Activated effector memory CD4-positive, alpha-beta T cell treated with Interleukin-2 at 50 U/mL for 16 hours (primary cell): ENCODE data around the gene NR2C1.

Source experiments
- DNase-seq: peaks from one replicate; pipeline ENCODE4 v3.0.0-alpha.2; 2020

NR2C1 gene

GRCh38 chr12:95083471-95083870, 10.1 kb upstream of the NR2C1 start:
- DNase-seq = no peak

GRCh38 chr12:95077341-95077740, 3.9 kb upstream of the NR2C1 start:
- no peak for DNase-seq

GRCh38 chr12:95074766-95075165, 1.3 kb upstream of the NR2C1 start:
- no peak for DNase-seq

GRCh38 chr12:95073698-95074520, 491 bp upstream of the NR2C1 start:
- DNase-seq = no peak

DNA sequence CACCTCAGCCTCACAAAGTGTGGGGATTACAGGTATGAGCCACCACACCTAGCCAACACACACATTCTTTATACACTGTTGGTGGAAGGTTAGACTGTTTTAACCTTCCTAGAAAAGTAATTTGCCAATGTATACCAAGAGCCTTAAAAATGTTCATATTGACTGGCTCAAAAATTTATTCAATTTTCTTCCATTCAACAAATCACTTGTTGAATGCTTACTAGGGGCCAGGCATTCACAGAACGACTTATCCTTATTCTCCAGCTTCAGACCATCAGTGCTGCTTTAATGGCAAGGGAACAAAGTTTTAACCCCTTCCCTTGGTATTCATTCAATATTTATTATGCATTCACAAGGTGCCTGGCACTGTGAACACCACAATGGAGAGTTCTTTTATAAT, 3.0 kb downstream of the NR2C1 start:
- DNase-seq = no peak

DNA sequence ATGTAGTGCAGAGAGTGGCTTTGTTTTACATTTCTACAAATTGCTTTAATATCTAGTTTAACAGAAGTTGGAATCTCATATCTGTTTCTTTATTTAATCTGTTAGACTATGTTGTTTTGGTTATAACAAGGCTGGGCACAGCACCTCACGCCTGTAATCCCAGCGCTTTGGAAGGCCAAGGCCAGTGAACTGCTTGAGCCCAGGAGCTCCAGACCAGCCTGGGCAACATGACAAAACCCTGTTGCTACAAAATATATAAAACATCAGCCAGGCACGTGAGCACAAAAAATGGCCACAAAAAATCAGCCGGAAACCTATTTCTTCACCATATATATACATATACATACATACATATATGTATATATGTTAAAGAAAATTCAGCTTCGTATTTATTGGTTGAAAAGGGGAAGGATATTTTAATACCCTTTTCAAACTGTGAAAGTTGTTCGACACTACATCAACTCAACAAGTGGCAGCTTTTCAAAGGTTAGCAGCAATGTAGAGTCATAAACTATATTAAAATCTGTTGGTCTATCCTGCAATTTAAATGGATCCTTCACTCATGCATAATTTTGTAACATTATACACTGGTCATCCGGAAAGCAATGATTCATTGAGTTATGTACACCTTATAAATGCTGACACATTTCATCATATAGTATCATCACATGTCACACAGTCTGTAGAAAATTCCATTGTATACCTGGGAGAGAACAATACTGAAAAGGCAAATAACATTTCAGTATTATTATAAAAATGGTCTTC, 7.1 kb downstream of the NR2C1 start:
- DNase-seq = no peak

GRCh38 chr12:95060951-95061350, 12.5 kb downstream of the NR2C1 start:
- no peak for DNase-seq

GRCh38 chr12:95059984-95060383, 13.4 kb downstream of the NR2C1 start:
- DNase-seq = no peak

DNA sequence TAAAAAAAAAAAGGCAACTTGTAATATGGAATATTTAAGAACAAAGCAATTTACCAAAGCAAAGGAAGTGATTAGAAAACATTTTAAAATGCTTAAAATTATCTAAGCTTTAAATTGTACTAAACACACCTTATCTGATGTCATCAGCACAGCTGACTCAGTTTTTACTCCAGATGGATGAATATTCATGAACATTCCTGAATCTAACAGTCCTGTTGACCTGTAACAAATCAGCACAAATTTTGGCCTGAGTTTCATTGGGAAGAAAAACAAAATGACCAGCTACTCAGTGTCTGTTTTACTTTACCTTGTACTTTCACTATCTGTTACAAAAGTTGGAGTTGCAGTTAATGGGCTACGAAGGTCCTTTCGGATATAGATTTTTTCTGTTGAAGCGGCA, 16.0 kb downstream of the NR2C1 start:
- DNase-seq = no peak

DNA sequence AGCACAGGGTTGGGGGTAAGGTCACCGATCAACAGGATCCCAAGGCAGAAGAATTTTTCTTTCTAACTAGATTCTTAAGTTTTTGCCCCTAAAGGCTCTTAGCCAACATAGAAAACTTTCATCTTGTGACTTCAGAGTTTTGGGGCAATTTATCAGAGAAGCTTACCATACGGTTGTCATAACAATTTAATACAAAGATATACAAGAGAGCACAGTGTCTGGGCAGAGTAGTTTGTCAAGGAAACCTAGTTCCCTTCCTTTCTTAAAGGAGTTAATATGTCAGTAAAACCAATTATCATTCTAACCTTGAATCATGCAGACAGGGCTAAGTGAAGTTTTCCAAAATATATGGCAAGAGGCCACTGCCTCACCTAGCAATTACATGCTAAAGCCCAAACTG, 18.4 kb downstream of the NR2C1 start:
- no peak for DNase-seq

GRCh38 chr12:95054206-95054605, 19.2 kb downstream of the NR2C1 start:
- no peak for DNase-seq

- no peak for DNase-seq
These were observed 22.2 kb downstream of the NR2C1 start for GRCh38 chr12:95051241-95051640.

DNA sequence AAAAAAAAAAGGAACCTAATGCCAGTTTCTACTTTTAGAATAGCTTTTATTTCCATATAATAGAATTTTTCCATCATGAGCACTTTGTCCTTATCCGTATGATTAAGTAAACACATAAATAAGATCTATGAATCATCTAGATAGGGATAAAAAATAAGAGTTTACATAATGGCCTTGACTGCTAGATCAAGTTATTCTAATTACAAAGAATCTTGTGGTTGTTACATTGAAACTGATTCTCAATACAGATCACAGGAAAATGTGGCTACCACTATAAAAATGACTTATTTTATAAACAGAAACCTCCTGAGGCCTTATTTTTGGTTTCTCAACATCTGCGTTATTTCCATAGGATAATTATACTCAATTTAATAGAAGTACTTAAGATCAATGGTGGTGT, 35.5 kb downstream of the NR2C1 start:
- DNase-seq = no peak

- no peak for DNase-seq
These were observed 38.7 kb downstream of the NR2C1 start for GRCh38 chr12:95034750-95035149.

DNA sequence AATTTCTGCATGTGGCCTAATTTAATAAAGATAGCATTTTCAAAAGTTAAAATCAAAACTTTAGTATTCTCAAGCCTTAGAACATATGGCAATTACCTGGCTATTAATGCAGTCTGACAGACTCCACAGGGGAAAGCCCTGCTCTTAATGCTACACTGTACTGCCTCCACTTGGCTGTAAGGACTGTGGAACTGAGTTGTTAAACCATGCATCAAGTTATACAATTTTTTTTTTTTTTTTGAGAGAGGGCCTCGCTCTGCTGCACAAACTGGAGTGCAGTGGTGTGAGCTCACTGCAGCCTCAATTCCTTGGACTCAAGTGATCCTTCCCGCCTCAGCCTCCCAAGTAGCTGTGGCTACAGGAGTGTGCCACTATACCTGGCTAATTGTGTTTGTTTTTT, 50.9 kb downstream of the NR2C1 start:
- no peak for DNase-seq

DNA sequence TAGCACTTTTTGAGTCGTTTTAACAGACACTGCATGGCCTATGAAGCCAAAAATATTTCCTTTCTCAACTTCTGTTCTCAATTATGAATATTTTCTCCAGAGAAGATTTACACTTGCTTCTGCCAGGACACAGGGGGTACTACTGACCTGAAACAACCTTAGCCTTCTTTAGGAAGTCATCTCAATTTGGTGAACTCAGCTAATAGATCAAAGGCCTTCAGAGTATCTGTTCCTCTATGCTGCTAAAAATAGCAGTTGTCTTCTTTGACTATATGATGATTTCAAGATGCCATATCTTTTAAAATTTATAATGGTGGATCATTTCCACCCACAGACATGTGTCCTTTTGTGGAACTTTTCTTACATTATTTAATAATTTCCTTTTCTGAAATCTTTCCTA, 55.9 kb downstream of the NR2C1 start:
- DNase-seq = no peak

GRCh38 chr12:95016120-95016519, 57.3 kb downstream of the NR2C1 start:
- no peak for DNase-seq

GRCh38 chr12:95014554-95014953, 58.9 kb downstream of the NR2C1 start:
- DNase-seq = no peak

- no peak for DNase-seq
These were observed 67.2 kb downstream of the NR2C1 start for GRCh38 chr12:95006206-95006605.

DNA sequence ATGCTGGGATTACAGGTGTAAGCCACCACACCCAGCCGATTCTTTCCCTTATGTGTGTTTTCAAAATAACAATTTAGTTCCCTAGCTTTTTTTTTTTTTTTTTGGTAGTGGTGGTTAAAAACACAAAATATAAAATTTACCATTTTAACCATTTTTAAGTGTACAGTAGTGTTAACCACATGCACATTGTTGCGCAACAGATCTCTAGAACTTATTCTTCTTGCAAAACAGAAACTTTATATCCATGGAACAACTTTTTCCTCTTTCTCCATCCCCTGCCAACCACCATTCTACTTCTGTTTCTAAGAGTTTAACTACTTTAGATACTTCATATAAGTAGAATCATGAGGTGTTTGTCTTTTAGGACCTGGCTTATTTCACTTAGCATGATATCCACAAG, 68.8 kb downstream of the NR2C1 start:
- DNase-seq = no peak

- DNase-seq = no peak
These were observed 69.5 kb downstream of the NR2C1 start for GRCh38 chr12:95003921-95004272.

DNA sequence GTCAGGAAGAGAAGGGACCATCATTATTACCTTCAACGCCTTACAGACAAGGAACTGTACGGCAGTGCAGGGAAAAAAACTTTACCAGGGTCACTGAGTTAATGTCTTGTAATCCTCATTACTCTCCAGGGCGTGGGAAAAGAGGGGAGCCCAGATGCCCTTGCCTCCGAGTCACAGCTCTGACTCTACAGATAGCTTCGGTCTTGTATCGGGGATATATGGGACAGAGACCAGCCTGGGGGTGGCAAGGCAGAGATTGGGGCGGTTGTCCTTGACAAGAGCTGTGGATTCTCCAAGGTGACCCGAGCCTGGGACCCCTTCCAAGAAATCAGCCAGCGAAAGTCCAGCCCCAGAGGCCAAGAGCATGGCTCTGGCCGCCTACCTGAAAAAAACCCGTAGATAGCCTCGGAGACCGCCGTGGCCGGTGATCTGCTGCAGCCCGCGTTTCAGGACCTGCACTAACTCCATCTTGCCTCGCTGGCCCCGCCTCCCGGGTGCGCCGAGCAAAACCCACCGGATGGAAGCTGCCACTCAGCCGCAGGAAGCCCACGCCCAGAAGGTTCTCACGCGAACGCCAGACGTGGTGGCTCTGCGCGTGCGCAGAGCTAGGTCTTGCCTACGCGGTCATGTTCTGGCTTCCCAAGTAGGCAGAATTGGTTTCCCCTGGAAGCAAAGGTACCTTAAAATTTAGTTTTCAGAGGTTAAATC, 70.1 kb downstream of the NR2C1 start, which contains the start of gene NDUFA12:
Gene NDUFA12 (minus strand): TSS at position 485 of the 708 bp plus-strand sequence. CDS start 17 bp downstream, at position 468.
- peak; percentile 93 for DNase-seq

DNA sequence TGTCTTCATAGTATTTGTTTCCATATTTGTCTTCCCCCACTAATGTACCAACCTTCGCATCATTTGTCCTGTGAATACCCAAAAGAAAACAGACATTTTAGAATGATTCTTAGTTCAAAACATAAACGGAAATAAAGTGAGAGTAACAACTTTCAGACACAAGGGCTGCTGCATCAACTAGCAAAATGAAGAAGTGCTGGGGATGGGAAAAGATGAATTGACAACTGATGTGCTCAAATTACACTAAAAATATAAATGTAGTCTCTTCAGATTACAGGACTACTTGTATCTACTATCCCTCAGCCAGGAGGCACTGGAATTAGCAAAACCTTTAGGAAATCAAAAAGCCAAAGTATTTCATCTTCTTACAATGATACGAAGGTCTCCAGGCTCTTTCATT, 70.7 kb downstream of the NR2C1 start:
- no peak for DNase-seq

DNA sequence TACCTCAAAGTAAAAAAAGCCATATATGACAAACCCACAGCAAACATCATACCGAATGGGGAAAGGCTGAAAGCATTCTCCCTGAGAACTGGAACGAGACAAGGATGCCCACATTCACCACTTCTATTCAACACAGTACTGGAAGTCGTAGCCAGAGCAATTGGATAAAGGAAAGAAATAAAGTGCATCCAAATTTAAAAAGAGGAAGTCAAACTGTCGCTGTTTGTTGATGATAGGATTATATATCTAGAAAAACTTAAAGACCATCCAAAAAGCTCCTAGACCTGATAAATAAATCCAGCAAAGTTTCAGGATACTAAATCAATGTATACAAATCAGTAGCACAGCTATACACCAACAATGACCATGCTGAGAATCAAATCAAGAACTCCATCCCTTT, 75.1 kb downstream of the NR2C1 start:
- DNase-seq = no peak
